RWPE2 (cell line): ENCODE measurements around the gene FGFRL1.

ENCODE experiments used
- ATAC-seq: fragments of 200-7000 bp; cut with Tn5 transposase; 3 replicates; pipeline ENCODE4 v1.9.1; 2021; ENCODE audit warnings: low read depth
- DNase-seq: peaks from one replicate; pipeline ENCODE4 v3.0.0-alpha.2; 2020; ENCODE audit warnings: low spot score
- H3K27ac ChIP-seq: fragments of 450-650 bp; 2 replicates; pipeline ENCODE4 v1.5.1; 2017; ENCODE audit warnings: mild to moderate bottlenecking; ENCODE audit not compliant: poor library complexity, severe bottlenecking
- H3K27me3 ChIP-seq: fragments of 250-450 bp; sonication (Bioruptor Pico); 2 replicates; pipeline ENCODE4 v1.5.1; 2021; ENCODE audit warnings: mild to moderate bottlenecking, moderate library complexity; ENCODE audit not compliant: insufficient read depth, poor library complexity, severe bottlenecking
- H3K36me3 ChIP-seq: fragments of 250-450 bp; sonication (Bioruptor Pico); 2 replicates; pipeline ENCODE4 v1.5.1; 2020; ENCODE audit warnings: low read depth, mild to moderate bottlenecking, moderate library complexity
- H3K4me1 ChIP-seq: fragments of 250-450 bp; sonication (Bioruptor Pico); 2 replicates; pipeline ENCODE4 v1.5.1; 2021; ENCODE audit warnings: mild to moderate bottlenecking, moderate library complexity; ENCODE audit not compliant: insufficient read depth, poor library complexity, severe bottlenecking
- H3K4me3 ChIP-seq: fragments of 250-450 bp; sonication (Bioruptor Pico); 2 replicates; pipeline ENCODE4 v1.5.1; 2021; ENCODE audit warnings: mild to moderate bottlenecking, moderate library complexity; ENCODE audit not compliant: severe bottlenecking
- H3K9me3 ChIP-seq: fragments of 250-450 bp; sonication (Bioruptor Pico); 2 replicates; pipeline ENCODE4 v1.5.1; 2021; ENCODE audit warnings: mild to moderate bottlenecking, moderate library complexity; ENCODE audit not compliant: severe bottlenecking
- TF ChIP-seq, protein P1 (sequence below): fragments of 450-650 bp; IDR thresholded peaks from one replicate; pipeline ENCODE4 v1.5.1; 2017; ENCODE audit warnings: mild to moderate bottlenecking, moderate library complexity; ENCODE audit not compliant: poor library complexity, severe bottlenecking

FGFRL1 gene

DNA sequence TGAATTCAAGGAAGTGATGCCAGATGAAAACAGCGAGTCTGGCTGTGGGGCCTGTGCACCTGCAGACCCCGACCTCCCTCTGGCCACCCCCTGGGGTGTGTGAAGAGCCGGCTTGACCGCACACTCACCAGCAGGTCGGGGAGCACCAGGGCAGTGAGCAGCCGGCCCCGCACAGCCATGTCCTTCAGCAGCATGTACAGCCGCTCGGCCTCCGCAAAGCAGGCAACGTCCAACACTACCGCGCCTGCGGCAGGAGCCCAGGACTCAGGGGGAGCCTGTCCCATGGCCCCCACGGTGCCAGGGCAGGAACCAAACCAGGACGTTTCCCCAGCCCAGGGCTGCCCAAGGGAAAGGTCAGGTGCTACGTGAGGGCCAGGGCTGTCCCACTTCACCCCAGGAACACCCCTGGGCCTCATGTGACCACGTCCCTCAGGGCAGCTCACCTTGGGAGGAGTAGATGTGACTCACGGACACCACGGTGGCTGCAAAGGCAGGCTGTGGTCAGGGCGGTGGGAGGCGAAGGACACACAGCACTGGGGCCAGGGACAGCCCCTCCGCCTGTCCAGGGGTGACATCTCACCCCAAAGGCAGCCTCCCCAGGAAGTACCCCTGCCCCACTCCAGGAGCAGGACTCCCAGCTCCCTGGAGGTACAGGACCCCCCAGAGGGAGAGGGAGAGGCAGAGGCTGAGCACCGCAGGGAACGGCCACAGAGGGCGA is 46.2 kb upstream of the FGFRL1 start:
- Histone ChIP-seq H3K27me3 (no peaks in the 10 kb centered on the region), H3K27ac (no peak overlapping the region), H3K36me3 (peaks cover 7% of the 10 kb centered on the region; the same call in 1 of the 2 replicates), H3K9me3 (no peaks in the 10 kb centered on the region), H3K4me3 (no peak overlapping the region), H3K4me1 (no peaks in the 10 kb centered on the region)
- TF ChIP-seq, protein P1, sequence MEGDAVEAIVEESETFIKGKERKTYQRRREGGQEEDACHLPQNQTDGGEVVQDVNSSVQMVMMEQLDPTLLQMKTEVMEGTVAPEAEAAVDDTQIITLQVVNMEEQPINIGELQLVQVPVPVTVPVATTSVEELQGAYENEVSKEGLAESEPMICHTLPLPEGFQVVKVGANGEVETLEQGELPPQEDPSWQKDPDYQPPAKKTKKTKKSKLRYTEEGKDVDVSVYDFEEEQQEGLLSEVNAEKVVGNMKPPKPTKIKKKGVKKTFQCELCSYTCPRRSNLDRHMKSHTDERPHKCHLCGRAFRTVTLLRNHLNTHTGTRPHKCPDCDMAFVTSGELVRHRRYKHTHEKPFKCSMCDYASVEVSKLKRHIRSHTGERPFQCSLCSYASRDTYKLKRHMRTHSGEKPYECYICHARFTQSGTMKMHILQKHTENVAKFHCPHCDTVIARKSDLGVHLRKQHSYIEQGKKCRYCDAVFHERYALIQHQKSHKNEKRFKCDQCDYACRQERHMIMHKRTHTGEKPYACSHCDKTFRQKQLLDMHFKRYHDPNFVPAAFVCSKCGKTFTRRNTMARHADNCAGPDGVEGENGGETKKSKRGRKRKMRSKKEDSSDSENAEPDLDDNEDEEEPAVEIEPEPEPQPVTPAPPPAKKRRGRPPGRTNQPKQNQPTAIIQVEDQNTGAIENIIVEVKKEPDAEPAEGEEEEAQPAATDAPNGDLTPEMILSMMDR, result no peak
- ATAC-seq (no peak), DNase-seq (no peak)

DNA sequence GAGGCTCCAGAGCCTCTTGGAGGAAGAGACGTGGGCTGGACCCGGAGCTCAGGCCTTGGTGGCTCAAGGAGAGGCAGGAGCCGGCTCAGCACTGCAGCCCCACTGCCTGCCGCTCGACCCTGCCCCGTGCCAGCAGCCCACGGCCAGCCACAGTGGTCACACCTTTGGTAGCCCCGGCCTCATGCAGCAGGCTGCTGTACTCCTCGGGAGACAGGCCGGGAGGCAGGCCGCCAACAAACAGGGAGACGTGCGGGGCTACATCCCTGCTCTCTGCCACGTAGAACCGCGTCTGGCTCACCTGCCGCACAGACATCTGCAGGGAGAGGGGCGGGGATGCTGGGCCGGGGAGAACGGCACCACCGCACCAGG is 45.7 kb upstream of the FGFRL1 start:
- H3K4me1 ChIP-seq, result no peaks in the 10 kb centered on the region
- H3K36me3 ChIP-seq, result peaks cover 7% of the 10 kb centered on the region; the same call in 1 of the 2 replicates
- ATAC-seq, result no peak
- TF ChIP-seq, protein P1, result no peak
- no peak for DNase-seq
- no peak overlapping the region for H3K4me3 ChIP-seq
- H3K27ac ChIP-seq, result no peak overlapping the region
- no peaks in the 10 kb centered on the region for H3K9me3 ChIP-seq
- H3K27me3 ChIP-seq, result no peaks in the 10 kb centered on the region

DNA sequence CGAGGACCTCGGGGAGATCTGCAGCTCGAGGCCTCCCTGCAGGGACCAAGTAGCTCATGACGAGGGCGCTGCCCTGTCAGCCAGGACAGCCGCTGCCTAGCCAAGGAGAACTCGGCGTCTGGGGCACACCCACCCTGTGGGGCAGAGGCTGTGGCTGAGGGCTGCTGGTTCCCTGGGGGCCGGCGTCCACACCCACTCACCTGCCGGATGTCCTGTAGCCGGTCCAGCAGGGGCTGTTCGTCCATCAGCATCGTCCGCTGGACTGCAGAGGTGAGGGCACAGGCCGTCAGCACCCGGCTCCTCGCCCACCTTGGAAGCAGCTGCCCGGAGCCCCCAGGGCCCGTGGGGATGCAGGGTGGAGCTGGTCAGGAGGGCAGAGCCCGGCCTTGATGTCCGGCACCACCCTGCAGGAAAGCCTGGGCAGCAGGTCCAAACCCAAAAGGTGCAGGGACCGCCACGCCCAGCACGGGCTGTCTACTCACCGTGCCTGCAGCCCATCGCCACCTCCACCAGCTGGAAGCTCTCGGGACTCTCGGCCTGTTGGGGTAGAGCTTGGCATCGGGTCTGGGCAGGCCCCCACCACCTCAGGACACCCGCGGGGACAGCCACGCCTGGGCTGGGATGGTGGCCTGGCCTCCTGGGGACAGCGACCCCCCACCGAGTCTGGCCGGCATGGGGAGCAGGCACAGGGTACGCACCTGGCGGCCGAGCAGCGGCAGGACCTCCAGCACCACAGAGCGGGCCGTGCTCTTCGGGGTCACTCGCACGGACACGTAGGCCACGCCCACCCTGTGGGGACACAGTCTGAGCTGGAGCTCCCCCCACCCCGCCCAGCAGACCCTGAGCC is 44.9 kb upstream of the FGFRL1 start:
- Histone ChIP-seq H3K4me3 (no peak overlapping the region), H3K36me3 (peaks cover 7% of the 10 kb centered on the region; the same call in 1 of the 2 replicates), H3K4me1 (no peaks in the 10 kb centered on the region), H3K9me3 (no peaks in the 10 kb centered on the region), H3K27me3 (no peaks in the 10 kb centered on the region), H3K27ac (no peak overlapping the region)
- no peak for ATAC-seq
- no peak for DNase-seq
- TF ChIP-seq, protein P1, result no peak

DNA sequence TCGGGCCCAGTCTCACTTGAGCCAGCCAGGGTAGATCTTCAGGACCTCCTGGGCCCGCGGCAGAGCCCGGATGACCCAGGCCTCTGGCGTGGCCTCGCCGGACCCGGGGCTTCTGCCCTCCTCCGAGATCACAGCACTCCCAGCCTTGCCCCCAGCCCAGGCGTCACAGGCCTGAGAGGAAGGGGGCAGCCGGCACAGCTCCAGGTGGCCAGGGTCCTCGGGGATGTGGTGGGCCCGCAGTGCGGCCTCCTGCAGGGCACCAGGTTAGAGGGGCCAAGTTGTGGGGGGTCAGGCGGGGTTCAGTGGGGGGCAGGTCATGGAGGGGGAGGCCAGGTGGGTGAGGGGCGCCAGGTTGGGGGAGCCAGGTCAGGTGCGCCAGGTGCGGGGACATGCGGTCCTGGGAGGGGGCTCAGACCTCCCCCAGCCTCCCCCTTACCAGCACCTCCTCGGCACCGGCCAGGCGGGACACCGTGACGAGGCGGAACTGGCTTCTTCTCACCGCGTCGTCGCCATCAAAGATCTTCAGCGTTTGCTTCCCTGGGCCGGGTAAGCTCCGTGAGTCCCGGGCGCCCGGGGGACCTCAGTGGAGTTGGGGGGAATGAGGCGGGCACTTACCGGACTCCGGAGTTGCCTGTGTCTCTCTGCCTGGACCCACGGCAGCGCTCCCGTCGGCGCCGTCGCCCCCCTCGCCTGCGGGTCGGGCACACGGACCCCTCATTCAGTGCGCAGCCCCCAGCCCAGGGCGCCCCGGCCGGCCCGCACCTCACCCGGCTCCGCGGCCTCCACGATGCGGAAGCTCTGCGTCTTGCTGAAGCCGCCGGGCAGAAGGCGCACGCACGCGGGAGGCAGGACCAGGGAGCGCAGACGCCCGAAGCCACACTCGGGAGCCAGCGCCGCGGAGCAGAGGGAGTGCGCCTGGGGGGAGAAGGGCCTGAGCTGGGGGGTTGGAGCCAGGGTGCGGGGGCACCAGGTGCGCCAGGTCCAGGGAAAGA is 44.0 kb upstream of the FGFRL1 start:
- H3K4me3 ChIP-seq, result no peak overlapping the region
- H3K9me3 ChIP-seq, result no peaks in the 10 kb centered on the region
- ATAC-seq (no peak), DNase-seq (no peak)
- no peaks in the 10 kb centered on the region for H3K4me1 ChIP-seq
- TF ChIP-seq, protein P1, result no peak
- no peaks in the 10 kb centered on the region for H3K27me3 ChIP-seq
- no peak overlapping the region for H3K27ac ChIP-seq
- H3K36me3 ChIP-seq, result peaks cover 2% of the 10 kb centered on the region; the same call in 1 of the 2 replicates
